ENCODE results near the gene C9orf72.

C9orf72 gene

GRCh38 chr9:27540502-27540901 lies 32.8 kb downstream of the C9orf72 start:
- WGBS (ENCODE audit: extremely low coverage, insufficient coverage, low lambda C conversion rate), result no CpG with 5 or more reads among the region's 1 CpG
- no peaks in the 10 kb centered on the region for H3K36me3 ChIP-seq (ENCODE audit: control insufficient read depth, insufficient read depth, low read length)
- no peak for DNase-seq

DNA sequence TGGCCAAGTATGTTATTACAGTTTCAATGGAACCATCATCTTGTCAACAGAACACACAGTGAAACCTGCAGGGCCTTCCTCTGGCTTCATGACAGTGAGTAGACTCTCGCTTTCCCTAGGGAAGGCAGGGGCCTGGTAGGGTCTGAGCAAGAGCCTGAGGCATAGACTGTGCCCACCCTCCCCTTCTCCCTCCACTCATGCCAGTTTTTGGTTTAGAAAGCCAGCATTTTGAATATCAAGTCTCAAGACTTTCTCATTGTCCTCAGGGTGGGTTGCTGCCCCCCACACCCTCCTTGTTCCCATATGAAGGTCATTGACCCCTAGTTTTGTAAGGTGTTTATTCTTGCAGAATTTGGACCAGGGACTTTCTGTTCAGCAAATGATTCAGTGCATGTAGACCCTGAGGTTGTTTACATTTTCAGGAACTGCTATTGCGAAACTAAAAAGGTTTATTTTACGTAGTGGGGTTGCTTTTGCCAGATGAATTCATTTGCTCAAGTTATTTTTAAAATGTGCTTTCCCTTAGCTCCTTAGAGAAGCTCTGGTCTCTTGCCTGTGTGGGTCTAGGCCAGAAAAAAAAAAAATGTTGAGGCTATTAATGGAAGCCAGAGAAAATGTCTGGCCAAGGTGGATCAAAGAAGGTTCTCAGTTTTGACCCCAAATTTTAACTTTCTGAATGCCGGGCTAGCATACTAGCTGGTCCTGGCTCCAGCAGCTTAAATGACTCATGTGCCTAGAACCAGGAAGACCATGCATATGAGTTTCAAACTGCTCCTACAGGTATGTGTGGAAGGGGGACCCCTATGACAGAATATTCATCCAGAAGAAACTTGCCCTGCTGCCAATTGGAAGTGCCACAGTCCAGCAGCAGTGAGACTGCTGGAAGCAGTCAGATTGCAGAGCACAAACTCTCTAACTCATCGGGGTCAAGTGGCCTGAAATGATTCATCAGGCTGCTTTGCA lies 33.5 kb downstream of the C9orf72 start:
- no peaks in the 10 kb centered on the region for H3K4me1 ChIP-seq (ENCODE audit: control insufficient read depth, low read depth, low read length)
- no peaks in the 10 kb centered on the region for H3K79me2 ChIP-seq (ENCODE audit: control insufficient read depth, insufficient read depth, low read length)
- no peak overlapping the region for H3K4me3 ChIP-seq (ENCODE audit: low read length)
- H4K5ac ChIP-seq (ENCODE audit: low read length), result no peak overlapping the region
- no peak for DNase-seq
- no peak overlapping the region for H2AK5ac ChIP-seq (ENCODE audit: low read length)
- H3K18ac ChIP-seq (ENCODE audit: low read length), result no peak overlapping the region
- H3K4me2 ChIP-seq (ENCODE audit: low read length), result no peak overlapping the region
- no peak overlapping the region for H3K56ac ChIP-seq (ENCODE audit: low read length)
- H3K79me1 ChIP-seq (ENCODE audit: low read length), result no peaks in the 10 kb centered on the region
- no peaks in the 10 kb centered on the region for H3K36me3 ChIP-seq (ENCODE audit: control insufficient read depth, insufficient read depth, low read length)
- H4K8ac ChIP-seq (ENCODE audit: low read depth, low read length), result no peak overlapping the region
- H3K4ac ChIP-seq (ENCODE audit: low read depth, low read length), result no peak overlapping the region
- H3K9ac ChIP-seq (ENCODE audit: low read length), result no peak overlapping the region
- WGBS (ENCODE audit: extremely low coverage, insufficient coverage, low lambda C conversion rate), result no CpG with 5 or more reads among the region's 5 CpGs
- no peak overlapping the region for H3K23ac ChIP-seq (ENCODE audit: low read length)
- no peaks in the 10 kb centered on the region for H3K27me3 ChIP-seq (ENCODE audit: insufficient read depth, low read length, poor library complexity)
- H2BK15ac ChIP-seq (replicated peaks; ENCODE audit: low read depth), result no peak overlapping the region
- no peak overlapping the region for H2BK5ac ChIP-seq (ENCODE audit: low read length)
- no peak overlapping the region for H2BK120ac ChIP-seq (ENCODE audit: low read depth, low read length)
- H3K27ac ChIP-seq (ENCODE audit: low read depth, low read length), result no peak overlapping the region

More at GRCh38 chr9:27540502-27540901, 32.8 kb downstream of the C9orf72 start:
- Histone ChIP-seq H3K79me2 (ENCODE audit: control insufficient read depth, insufficient read depth, low read length) (no peaks in the 10 kb centered on the region), H3K23ac (ENCODE audit: low read length) (no peak overlapping the region), H3K56ac (ENCODE audit: low read length) (no peak overlapping the region), H3K9ac (ENCODE audit: low read length) (no peak overlapping the region), H3K27ac (ENCODE audit: low read depth, low read length) (no peak overlapping the region), H3K4me1 (ENCODE audit: control insufficient read depth, low read depth, low read length) (no peaks in the 10 kb centered on the region), H2BK120ac (ENCODE audit: low read depth, low read length) (no peak overlapping the region), H3K4ac (ENCODE audit: low read depth, low read length) (no peak overlapping the region), H4K5ac (ENCODE audit: low read length) (no peak overlapping the region), H2AK5ac (ENCODE audit: low read length) (no peak overlapping the region), H3K27me3 (ENCODE audit: insufficient read depth, low read length, poor library complexity) (no peaks in the 10 kb centered on the region), H3K18ac (ENCODE audit: low read length) (no peak overlapping the region), H4K8ac (ENCODE audit: low read depth, low read length) (no peak overlapping the region), H3K4me3 (ENCODE audit: low read length) (no peak overlapping the region), H3K4me2 (ENCODE audit: low read length) (no peak overlapping the region), H2BK5ac (ENCODE audit: low read length) (no peak overlapping the region), H3K79me1 (ENCODE audit: low read length) (no peaks in the 10 kb centered on the region), H2BK15ac (replicated peaks; ENCODE audit: low read depth) (no peak overlapping the region)

DNA sequence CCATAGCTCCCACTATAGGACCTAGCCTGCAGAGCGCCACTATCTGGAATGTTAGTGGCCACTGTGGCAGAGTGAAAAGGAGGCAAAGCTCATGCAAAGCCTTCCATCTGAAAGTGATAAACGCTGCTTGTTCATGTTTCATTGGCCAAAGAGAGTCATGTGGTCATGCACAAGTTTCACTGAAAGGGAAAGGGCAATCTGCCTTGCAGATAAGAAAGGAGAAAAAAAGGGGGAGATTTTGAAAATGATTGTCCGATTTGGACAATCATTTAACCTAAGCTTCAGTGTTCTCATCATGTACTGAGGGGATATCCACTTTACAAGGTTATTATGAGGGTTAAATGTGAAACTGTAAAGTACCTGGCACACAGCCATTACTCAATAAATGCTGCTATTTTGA lies 34.6 kb downstream of the C9orf72 start:
- H4K5ac ChIP-seq (ENCODE audit: low read length), result no peak overlapping the region
- H3K27ac ChIP-seq (ENCODE audit: low read depth, low read length), result no peak overlapping the region
- no peak overlapping the region for H3K23ac ChIP-seq (ENCODE audit: low read length)
- H3K79me2 ChIP-seq (ENCODE audit: control insufficient read depth, insufficient read depth, low read length), result no peaks in the 10 kb centered on the region
- H3K79me1 ChIP-seq (ENCODE audit: low read length), result no peaks in the 10 kb centered on the region
- H3K4me1 ChIP-seq (ENCODE audit: control insufficient read depth, low read depth, low read length), result no peaks in the 10 kb centered on the region
- H3K4me2 ChIP-seq (ENCODE audit: low read length), result no peak overlapping the region
- H3K9ac ChIP-seq (ENCODE audit: low read length), result no peak overlapping the region
- H2BK120ac ChIP-seq (ENCODE audit: low read depth, low read length), result no peak overlapping the region
- no peak overlapping the region for H3K4ac ChIP-seq (ENCODE audit: low read depth, low read length)
- no peak overlapping the region for H4K8ac ChIP-seq (ENCODE audit: low read depth, low read length)
- no peak overlapping the region for H3K18ac ChIP-seq (ENCODE audit: low read length)
- H3K36me3 ChIP-seq (ENCODE audit: control insufficient read depth, insufficient read depth, low read length), result no peaks in the 10 kb centered on the region
- no peak overlapping the region for H2AK5ac ChIP-seq (ENCODE audit: low read length)
- no peak overlapping the region for H3K4me3 ChIP-seq (ENCODE audit: low read length)
- no peak for DNase-seq
- no peak overlapping the region for H2BK15ac ChIP-seq (replicated peaks; ENCODE audit: low read depth)
- H2BK5ac ChIP-seq (ENCODE audit: low read length), result no peak overlapping the region
- H3K27me3 ChIP-seq (ENCODE audit: insufficient read depth, low read length, poor library complexity), result no peaks in the 10 kb centered on the region
- no CpG with 5 or more reads among the region's 3 CpGs for WGBS (ENCODE audit: extremely low coverage, insufficient coverage, low lambda C conversion rate)
- H3K56ac ChIP-seq (ENCODE audit: low read length), result no peak overlapping the region

DNA sequence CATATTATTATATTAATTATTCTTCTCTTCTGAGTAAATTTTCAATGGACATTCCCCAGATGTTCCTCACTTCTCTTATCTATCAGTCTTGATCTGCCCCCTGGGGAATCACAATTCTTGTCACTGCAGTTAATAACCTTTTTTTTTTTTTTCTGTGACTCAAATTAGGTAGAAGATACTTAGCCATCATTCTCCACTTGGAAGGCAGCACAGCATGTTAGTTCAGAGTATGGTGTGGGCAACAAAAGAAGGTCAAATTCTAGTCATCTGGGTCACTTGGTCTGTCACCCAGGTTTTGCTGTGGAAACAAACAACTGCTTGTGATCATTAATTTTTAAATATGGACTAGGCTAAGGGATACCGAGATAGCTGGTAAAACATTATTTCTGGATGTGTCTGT lies 35.5 kb downstream of the C9orf72 start:
- Histone ChIP-seq H2BK15ac (replicated peaks; ENCODE audit: low read depth) (no peak overlapping the region), H3K4ac (ENCODE audit: low read depth, low read length) (no peak overlapping the region), H3K56ac (ENCODE audit: low read length) (no peak overlapping the region), H3K4me2 (ENCODE audit: low read length) (no peak overlapping the region), H4K8ac (ENCODE audit: low read depth, low read length) (no peak overlapping the region), H3K9ac (ENCODE audit: low read length) (no peak overlapping the region), H3K27ac (ENCODE audit: low read depth, low read length) (no peak overlapping the region), H2AK5ac (ENCODE audit: low read length) (no peak overlapping the region), H2BK120ac (ENCODE audit: low read depth, low read length) (no peak overlapping the region), H3K27me3 (ENCODE audit: insufficient read depth, low read length, poor library complexity) (no peaks in the 10 kb centered on the region), H2BK5ac (ENCODE audit: low read length) (no peak overlapping the region), H3K79me1 (ENCODE audit: low read length) (no peaks in the 10 kb centered on the region), H4K5ac (ENCODE audit: low read length) (no peak overlapping the region), H3K23ac (ENCODE audit: low read length) (no peak overlapping the region), H3K18ac (ENCODE audit: low read length) (no peak overlapping the region), H3K4me3 (ENCODE audit: low read length) (no peak overlapping the region), H3K79me2 (ENCODE audit: control insufficient read depth, insufficient read depth, low read length) (no peaks in the 10 kb centered on the region), H3K4me1 (ENCODE audit: control insufficient read depth, low read depth, low read length) (no peaks in the 10 kb centered on the region), H3K36me3 (ENCODE audit: control insufficient read depth, insufficient read depth, low read length) (no peaks in the 10 kb centered on the region)
- no peak for DNase-seq
- whole genome bisulfite sequencing (ENCODE audit: extremely low coverage, insufficient coverage, low lambda C conversion rate), result no CpG with 5 or more reads among the region's 1 CpG

DNA sequence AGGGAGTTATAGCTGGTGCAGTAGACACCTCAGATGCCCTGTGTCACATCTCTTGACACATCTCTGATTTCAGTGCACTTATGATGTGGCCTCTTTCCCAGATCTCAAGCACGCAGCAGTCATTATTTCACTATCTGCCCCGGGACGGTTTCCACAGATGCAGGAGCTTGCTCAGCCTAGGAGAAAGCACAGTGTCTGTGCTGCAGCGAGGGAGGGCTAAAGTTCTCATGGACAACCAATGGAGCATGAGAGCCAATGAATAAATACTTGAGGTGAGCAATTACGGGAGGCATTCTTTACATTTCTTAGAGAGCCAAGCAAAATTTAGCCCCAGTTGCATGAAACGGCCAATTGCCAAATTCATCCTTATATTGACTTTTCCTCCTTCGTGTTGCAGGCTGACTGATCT lies 36.2 kb downstream of the C9orf72 start:
- H3K36me3 ChIP-seq (ENCODE audit: control insufficient read depth, insufficient read depth, low read length), result no peaks in the 10 kb centered on the region

More for the DNA sequence above, 36.2 kb downstream of the C9orf72 start:
- DNase-seq, result peak; percentile 44
- Histone ChIP-seq H4K8ac (ENCODE audit: low read depth, low read length) (no peak overlapping the region), H3K27ac (ENCODE audit: low read depth, low read length) (no peak overlapping the region), H3K56ac (ENCODE audit: low read length) (no peak overlapping the region), H3K23ac (ENCODE audit: low read length) (no peak overlapping the region), H2BK5ac (ENCODE audit: low read length) (no peak overlapping the region), H2BK120ac (ENCODE audit: low read depth, low read length) (no peak overlapping the region), H2AK5ac (ENCODE audit: low read length) (no peak overlapping the region), H3K4me3 (ENCODE audit: low read length) (no peak overlapping the region), H4K5ac (ENCODE audit: low read length) (no peak overlapping the region), H2BK15ac (replicated peaks; ENCODE audit: low read depth) (no peak overlapping the region), H3K18ac (ENCODE audit: low read length) (no peak overlapping the region), H3K79me2 (ENCODE audit: control insufficient read depth, insufficient read depth, low read length) (no peaks in the 10 kb centered on the region), H3K4me1 (ENCODE audit: control insufficient read depth, low read depth, low read length) (no peaks in the 10 kb centered on the region), H3K9ac (ENCODE audit: low read length) (no peak overlapping the region), H3K4me2 (ENCODE audit: low read length) (no peak overlapping the region), H3K79me1 (ENCODE audit: low read length) (no peaks in the 10 kb centered on the region), H3K27me3 (ENCODE audit: insufficient read depth, low read length, poor library complexity) (no peaks in the 10 kb centered on the region), H3K4ac (ENCODE audit: low read depth, low read length) (no peak overlapping the region)
- no CpG with 5 or more reads among the region's 7 CpGs for WGBS (ENCODE audit: extremely low coverage, insufficient coverage, low lambda C conversion rate)
